Heart left ventricle (tissue), 16 donors: ENCODE results near the gene NAB1. TPM values are rescaled to one million over a fixed set of nuclear protein-coding genes. Genes with fewer than 3 reads are reported as not detected.

Source experiments
- ATAC-seq, 4 donors: fragments of 200-7000 bp; cut with Tn5 transposase; one replicate each; pipeline ENCODE4 v1.9.1; 2020 to 2022; ENCODE audit warnings: moderate library complexity in 4 of 4, mild to moderate bottlenecking in 3 of 4, moderate number of reproducible peaks in 1 of 4
- DNase-seq, 5 donors: peaks; one replicate each; pipeline ENCODE4 v3.0.0-alpha.2; 2020
- H3K27ac ChIP-seq, 12 donors: fragments of 200-600 bp; sonication (generic) in 4 of 12; one replicate each; pipeline versions ENCODE4 v1.5.0 to v1.8.0; 2016 to 2022; ENCODE audit warnings: mild to moderate bottlenecking in 2 of 12
- H3K27me3 ChIP-seq, 9 donors: fragments of 200-600 bp; sonication (generic) in 2 of 9; one replicate each; pipeline versions ENCODE4 v1.5.1 to v1.8.0; 2016 to 2022; ENCODE audit warnings: mild to moderate bottlenecking in 3 of 9
- H3K36me3 ChIP-seq, 9 donors: fragments of 200-600 bp; sonication (generic) in 2 of 9; one replicate each; pipeline versions ENCODE4 v1.5.0 to v1.8.0; 2018 to 2022; ENCODE audit warnings: mild to moderate bottlenecking in 2 of 9
- H3K4me1 ChIP-seq, 12 donors: fragments of 200-600 bp; sonication (generic) in 4 of 12; one replicate each; pipeline versions ENCODE4 v1.5.0 to v1.8.0; 2016 to 2022; ENCODE audit warnings: mild to moderate bottlenecking in 3 of 12
- H3K4me3 ChIP-seq, 12 donors: fragments of 200-600 bp; sonication (generic) in 4 of 12; one replicate each; pipeline versions ENCODE4 v1.5.0 to v1.8.0; 2017 to 2022; ENCODE audit warnings: mild to moderate bottlenecking in 9 of 12, moderate library complexity in 4 of 12
- H3K9me3 ChIP-seq, 12 donors: fragments of 200-600 bp; sonication (generic) in 4 of 12; one replicate each; pipeline versions ENCODE4 v1.5.0 to v1.8.0; 2016 to 2022; ENCODE audit warnings: mild to moderate bottlenecking in 1 of 12
- CTCF ChIP-seq, 12 donors: fragments of 200-600 bp; sonication (generic) in 4 of 12; IDR thresholded peaks; one replicate each; pipeline versions ENCODE4 v1.5.0 to v1.8.0; 2018 to 2022; ENCODE audit warnings: antibody characterized with exemption in 12 of 12, mild to moderate bottlenecking in 5 of 12
- POLR2A ChIP-seq, 2 donors: fragments of 450-650 bp; IDR thresholded peaks; one replicate each; pipeline ENCODE4 v1.6.1; 2017; ENCODE audit warnings: antibody characterized with exemption in 2 of 2, mild to moderate bottlenecking in 2 of 2, moderate library complexity in 2 of 2
- WGBS, 4 donors: extraction: QIAGEN DNeasy Blood & Tissue Kit in 2 of 4; methylation state at CpG; one replicate each; pipeline versions ENCODE4 v1.1.5 to v1.1.7; 2013 to 2018; 5-methylcytosine and 5-hydroxymethylcytosine counted together
- intact Hi-C, 10 donors: fragments of 100-400 bp; cut with DNase I; formaldehyde crosslinking; loops; one replicate each; pipeline versions ENCODE4 v1.11.1 to v1.14.2; 2022
- polyA plus RNA-seq, 2 donors: library from polyadenylated mRNA; stranded (reverse); fragments of 200-250 nt; gene quantifications; one replicate each; pipeline ENCODE4 v1.2.3, GENCODE V29; 2013
- total RNA-seq, 9 donors: library from RNA; depleted of rRNA in 2 of 9; stranded (reverse); fragments of >200 nt in 2 of 9; fragmentation: NEBNext Ultra II Directional in 3 of 9; extraction: Animal tissue kit (Norgen Biotek cat#: 25700) in 3 of 9; gene quantifications; one replicate each; pipeline versions ENCODE4 v1.1.0 to v1.2.4, GENCODE V29; 2016 to 2023
- donor health status: ischemic (EF 13 %, LVEDD 7.1; RV severe dilation, severe dysfunction).
- donor health status: healthy with polysubstance abuse.
- donor health status: DM: no; HTN: yes; CAD: no.
- donor health status: DM: no; HTN: no; CAD: no.
- donor health status: ischemic (EF 25% LVEDD 6.9; RV normal size, moderate dysfunction).
- donor health status: ischemic (EF 25% LVEDD 5.7; RV mildly dilated, moderate dysfunction).
- donor health status: healthy.
- donor health status: DM: yes; HTN: yes; CAD: no.
- donor health status: ischemic (EF 35%, LVEDD 5.7; RV mildly dilated, moderate dysfunction).
- donor health status: nonischemic (EF 11% LVEDD 7.7; RV severe dilation, severe dysfunction).
- donor health status: DM: yes; HTN: yes; CAD: no.
- donor health status: PGD.
- donor health status: ischemic (EF 29% LVEDD 5.4; RV normal size, mild dysfunction).
- donor health status: nonischemic (EF 23%, LVEDD 6.1; RV moderate dilation, normal function).

NAB1 gene
- total and polyA plus RNA-seq, 11 donors = 10.1 to 41.8 (median 29.1) TPM

DNA sequence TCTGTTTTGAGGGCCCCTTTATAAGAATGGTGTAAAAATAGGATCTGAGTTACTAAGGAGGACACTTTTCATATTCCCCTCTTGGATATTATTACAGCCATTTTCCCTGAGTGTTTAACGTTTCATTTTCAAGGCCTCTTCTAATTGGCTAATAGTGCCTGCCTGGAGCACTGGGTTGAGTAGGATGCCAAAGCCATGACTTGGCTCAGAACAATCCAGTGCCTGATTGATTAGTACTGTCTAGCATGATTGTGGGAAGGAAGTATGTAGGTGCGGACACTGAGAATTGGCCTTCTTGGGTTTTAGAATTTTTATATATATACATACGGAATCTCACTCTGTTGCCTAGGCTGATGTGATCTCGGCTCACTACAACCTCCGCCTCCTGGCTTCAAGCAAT lies 66.1 kb downstream of the NAB1 start:
- Histone ChIP-seq H3K27me3 (no peaks in the 10 kb centered on the region), H3K4me3 (no peak overlapping the region), H3K4me1 (peaks cover 0 to 22% (median 9%) of the 10 kb centered on the region in 12 donors), H3K9me3 (peaks cover 0 to 3% (median 0%) of the 10 kb centered on the region in 12 donors), H3K27ac (no peak overlapping the region), H3K36me3 (no peaks in the 10 kb centered on the region)
- no peak for ATAC-seq
- intact Hi-C loops = no loop called here
- WGBS, 4 donors = 83 to 91% (median 87%) methylated on average over 5 of the region's 5 CpGs
- TF ChIP-seq CTCF (IDR thresholded peaks at IDR 0.05) (no peak), POLR2A (IDR thresholded peaks at IDR 0.05) (no peak)
- no peak for DNase-seq

- intact Hi-C loops = no loop called here
- H3K27ac ChIP-seq = no peak overlapping the region
- peaks cover 0 to 3% (median 0%) of the 10 kb centered on the region in 12 donors for H3K9me3 ChIP-seq
- no peaks in the 10 kb centered on the region for H3K36me3 ChIP-seq
- DNase-seq (no peak), ATAC-seq (no peak)
- H3K27me3 ChIP-seq = no peaks in the 10 kb centered on the region
- H3K4me3 ChIP-seq = no peak overlapping the region
- TF ChIP-seq POLR2A (IDR thresholded peaks at IDR 0.05) (no peak), CTCF (IDR thresholded peaks at IDR 0.05) (no peak)
- WGBS, 4 donors = 95 to 100% (median 99%) methylated on average over 1 of the region's 1 CpG
- H3K4me1 ChIP-seq = peaks cover 0 to 22% (median 9%) of the 10 kb centered on the region in 12 donors
These were observed 67.4 kb downstream of the NAB1 start for GRCh38 chr2:190716176-190716807.

DNA sequence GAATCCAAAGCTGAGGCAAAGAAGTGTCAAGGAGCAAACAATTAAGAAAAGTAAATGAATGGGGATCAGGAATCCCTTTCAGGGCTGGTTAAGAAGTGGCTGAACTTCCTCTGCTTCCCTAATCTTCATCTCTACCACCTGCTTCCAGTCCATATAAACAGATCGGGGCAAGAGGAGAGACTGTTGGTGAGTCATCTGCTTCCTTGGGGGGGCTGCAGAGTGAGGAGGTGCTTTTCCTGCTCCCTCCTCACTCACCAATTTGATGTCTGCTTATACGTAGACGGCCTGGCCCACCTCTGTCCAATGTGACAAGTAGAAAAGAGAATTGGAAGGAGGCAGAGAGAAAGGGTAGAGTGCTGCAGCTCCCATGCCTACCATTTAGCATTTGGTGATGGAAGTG lies 68.4 kb downstream of the NAB1 start:
- TF ChIP-seq CTCF (IDR thresholded peaks at IDR 0.05) = no peak
- no peak for TF ChIP-seq POLR2A (IDR thresholded peaks at IDR 0.05)
- H3K27me3 ChIP-seq = no peaks in the 10 kb centered on the region
- WGBS, 4 donors = 67 to 81% (median 71%) methylated on average over 3 of the region's 3 CpGs
- H3K36me3 ChIP-seq = no peaks in the 10 kb centered on the region
- H3K9me3 ChIP-seq = peaks cover 0 to 3% (median 0%) of the 10 kb centered on the region in 12 donors
- no peak overlapping the region for H3K27ac ChIP-seq
- peaks cover 0 to 26% (median 12%) of the 10 kb centered on the region in 12 donors for H3K4me1 ChIP-seq
- no peak overlapping the region for H3K4me3 ChIP-seq
- no peak for ATAC-seq
- no peak for DNase-seq
- intact Hi-C loops = no loop called here

DNA sequence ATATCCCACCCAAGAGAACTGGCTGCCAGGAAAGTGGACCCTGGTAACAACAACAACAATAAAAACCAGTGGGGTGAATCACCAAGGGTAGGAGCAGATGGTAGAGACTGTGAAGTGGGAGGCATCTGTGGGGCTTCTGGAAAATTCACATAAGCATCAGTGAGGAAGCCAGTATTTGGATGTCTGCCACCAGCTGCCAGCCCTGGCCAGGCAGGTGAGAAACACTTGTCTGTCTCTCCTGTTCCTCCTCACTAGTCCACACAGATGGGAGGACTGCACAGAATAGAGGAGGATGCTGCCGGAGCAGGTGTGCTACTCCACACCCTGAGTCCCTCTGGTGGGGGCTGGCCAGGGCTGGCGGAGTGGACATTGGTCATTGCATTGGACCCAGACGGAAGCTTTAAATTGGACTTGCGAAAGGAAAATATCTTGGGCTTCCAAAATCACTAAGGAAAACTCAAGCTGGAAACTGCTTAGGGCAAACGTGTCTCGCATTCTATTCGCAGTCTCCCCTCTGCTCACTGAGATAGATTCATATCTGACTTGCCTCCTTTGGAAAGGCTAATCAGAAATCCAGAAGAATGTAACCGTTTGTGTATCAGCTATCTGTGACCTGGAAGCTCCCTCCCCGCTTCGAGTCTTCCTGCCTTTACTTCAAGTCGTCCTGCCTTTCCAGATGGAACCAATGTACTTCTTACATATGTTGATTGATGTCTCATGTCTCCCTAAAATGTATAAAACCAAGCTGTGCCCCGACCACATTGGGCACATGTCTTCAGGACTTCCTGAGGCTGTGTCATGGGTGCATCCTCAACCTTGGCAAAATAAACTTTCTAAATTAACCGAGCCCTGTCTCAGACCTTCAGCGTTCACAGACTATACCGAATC lies 69.1 kb downstream of the NAB1 start:
- TF ChIP-seq POLR2A (IDR thresholded peaks at IDR 0.05) (no peak), CTCF (IDR thresholded peaks at IDR 0.05) (no peak)
- Histone ChIP-seq H3K27ac (peak overlapping the region in 2 of 12 donors; percentile 6 to 34), H3K4me1 (peaks cover 0 to 33% (median 18%) of the 10 kb centered on the region in 12 donors), H3K4me3 (no peak overlapping the region), H3K36me3 (no peaks in the 10 kb centered on the region), H3K9me3 (peaks cover 0 to 3% (median 0%) of the 10 kb centered on the region in 12 donors), H3K27me3 (no peaks in the 10 kb centered on the region)
- DNase-seq = no peak
- no peak for ATAC-seq
- WGBS, 4 donors = 69 to 79% (median 73%) methylated on average over 15 of the region's 15 CpGs
- intact Hi-C loops = no loop called here
